Superior temporal gyrus (tissue), 1 donor: ENCODE data around the gene CEP83.
"Not testable (repeated sequence)": the region's sequence is repeated elsewhere in the genome, so short reads cannot be mapped to it uniquely, and the experiment has no call there.

Experiments
- DNase-seq: peaks from one replicate; pipeline ENCODE4 v3.0.0-alpha.2; 2016; ENCODE audit errors: extremely low spot score

CEP83 gene

GRCh38 chr12:94459728-94460615, at the start of gene CEP83:
Gene CEP83, minus strand, starts transcription at chr12:94459867. Its CDS starts 47,377 bp downstream, at chr12:94412490.
- DNase-seq = peak; percentile 96

GRCh38 chr12:94509317-94509716, 49.6 kb upstream of the CEP83 start:
- no peak for DNase-seq

GRCh38 chr12:94507455-94507854, 47.8 kb upstream of the CEP83 start:
- no peak for DNase-seq

GRCh38 chr12:94504386-94504785, 44.7 kb upstream of the CEP83 start:
- DNase-seq = no peak

GRCh38 chr12:94503619-94504018, 44.0 kb upstream of the CEP83 start:
- DNase-seq = no peak

GRCh38 chr12:94500831-94501567, 41.3 kb upstream of the CEP83 start:
- DNase-seq = no peak

- DNase-seq = no peak
Observed at GRCh38 chr12:94498698-94499097, 39.0 kb upstream of the CEP83 start.

- DNase-seq = no peak
Observed at GRCh38 chr12:94498073-94498472, 38.4 kb upstream of the CEP83 start.

- DNase-seq = no peak
Observed at GRCh38 chr12:94495445-94496115, 35.9 kb upstream of the CEP83 start.

- no peak for DNase-seq
Observed at GRCh38 chr12:94491489-94491888, 31.8 kb upstream of the CEP83 start.

- peak; percentile 10 for DNase-seq
Observed at GRCh38 chr12:94488463-94488862, 28.8 kb upstream of the CEP83 start.

GRCh38 chr12:94481734-94482133, 22.1 kb upstream of the CEP83 start:
- DNase-seq = no peak

GRCh38 chr12:94469522-94469921, 9.9 kb upstream of the CEP83 start:
- no peak for DNase-seq

GRCh38 chr12:94460616-94460959, 921 bp upstream of the CEP83 start:
- DNase-seq = no peak

- peak; percentile 52 for DNase-seq
Observed at GRCh38 chr12:94458877-94459727, 565 bp downstream of the CEP83 start.

- DNase-seq = no peak
Observed at GRCh38 chr12:94457311-94457710, 2.4 kb downstream of the CEP83 start.

- not testable (repeated sequence) for DNase-seq
Observed at GRCh38 chr12:94454318-94454717, 5.3 kb downstream of the CEP83 start.

GRCh38 chr12:94445662-94446061, 14.0 kb downstream of the CEP83 start:
- DNase-seq = no peak

GRCh38 chr12:94437303-94437702, 22.4 kb downstream of the CEP83 start:
- no peak for DNase-seq

- peak; percentile 18 for DNase-seq
Observed at GRCh38 chr12:94435511-94435927, 24.1 kb downstream of the CEP83 start.

GRCh38 chr12:94434171-94434570, 25.5 kb downstream of the CEP83 start:
- peak; percentile 40 for DNase-seq
